Measurements from ENCODE around the gene ST3GAL4.
"Not testable (repeated sequence)": the region's sequence is repeated elsewhere in the genome, so short reads cannot be mapped to it uniquely, and the experiment has no call there.

Gene ST3GAL4

GRCh38 chr11:126366064-126366822 lies 10.8 kb downstream of the ST3GAL4 start:
- DNase-seq = no peak

GRCh38 chr11:126366823-126367654 lies 11.6 kb downstream of the ST3GAL4 start:
- not testable (repeated sequence) for DNase-seq

- not testable (repeated sequence) for DNase-seq
These were observed 12.3 kb downstream of the ST3GAL4 start for GRCh38 chr11:126367806-126368205.

GRCh38 chr11:126368336-126369119 lies 13.0 kb downstream of the ST3GAL4 start:
- DNase-seq = not testable (repeated sequence)

GRCh38 chr11:126370016-126370415 lies 14.5 kb downstream of the ST3GAL4 start:
- DNase-seq = no peak

- no peak for DNase-seq
These were observed 16.1 kb downstream of the ST3GAL4 start for GRCh38 chr11:126371595-126371994.

GRCh38 chr11:126373389-126374066 lies 18.0 kb downstream of the ST3GAL4 start:
- DNase-seq = not testable (repeated sequence)

- not testable (repeated sequence) for DNase-seq
These were observed 19.2 kb downstream of the ST3GAL4 start for GRCh38 chr11:126374562-126375300.

GRCh38 chr11:126375726-126376125 lies 20.2 kb downstream of the ST3GAL4 start:
- no peak for DNase-seq

GRCh38 chr11:126378763-126379162 lies 23.3 kb downstream of the ST3GAL4 start:
- DNase-seq = no peak

- no peak for DNase-seq
These were observed 25.4 kb downstream of the ST3GAL4 start for GRCh38 chr11:126380909-126381308.

GRCh38 chr11:126381960-126382359 lies 26.5 kb downstream of the ST3GAL4 start:
- DNase-seq = not testable (repeated sequence)

GRCh38 chr11:126382641-126383040 lies 27.2 kb downstream of the ST3GAL4 start:
- not testable (repeated sequence) for DNase-seq

GRCh38 chr11:126383339-126384335 lies 28.2 kb downstream of the ST3GAL4 start:
- no peak for DNase-seq

- no peak for DNase-seq
These were observed 29.1 kb downstream of the ST3GAL4 start for GRCh38 chr11:126384449-126385070.

GRCh38 chr11:126385991-126386728 lies 30.7 kb downstream of the ST3GAL4 start:
- DNase-seq = no peak

GRCh38 chr11:126386729-126387071 lies 31.2 kb downstream of the ST3GAL4 start:
- not testable (repeated sequence) for DNase-seq

GRCh38 chr11:126387857-126388256 lies 32.4 kb downstream of the ST3GAL4 start:
- DNase-seq = no peak

GRCh38 chr11:126390272-126390867 lies 34.9 kb downstream of the ST3GAL4 start:
- no peak for DNase-seq

All from activated CD8-positive, alpha-beta memory T cell treated with anti-CD3 and anti-CD28 coated beads, Interleukin-2, amount 50 U/mL, for 48 hours (primary cell).